K562 (cell line): ENCODE results near the gene HRAS. TPM values are rescaled to one million over a fixed set of nuclear protein-coding genes. Genes with fewer than 3 reads are reported as not detected.

Source experiments
- CXXC5 ChIP-seq: fragments of 250-450 bp; sonication (Bioruptor Pico); IDR thresholded peaks from 2 replicates; pipeline ENCODE4 v1.8.0; 2022; ENCODE audit warnings: inconsistent platforms, mild to moderate bottlenecking, moderate library complexity
- ELF1 ChIP-seq: fragments of 200-800 bp; sonication (Bioruptor generic); IDR thresholded peaks from 2 replicates; pipeline ENCODE4 v1.6.1; 2016; ENCODE audit warnings: missing genetic modification characterization, missing compliant biosample characterization
- EP400 ChIP-seq: fragments of 450-650 bp; IDR thresholded peaks from 2 replicates; pipeline ENCODE4 v1.6.1; 2017; ENCODE audit warnings: antibody characterized with exemption, mild to moderate bottlenecking, moderate library complexity
- KDM4B ChIP-seq, 2 experiments: fragments of 450-650 bp in 1 of 2; sonication (generic) in 1 of 2; IDR thresholded peaks; 2 replicates each; pipeline ENCODE4 v1.6.1; 2016 to 2017; ENCODE audit warnings: borderline replicate concordance in 2 of 2, antibody characterized with exemption in 1 of 2, low read depth in 1 of 2, mild to moderate bottlenecking in 1 of 2
- SMARCA5 ChIP-seq: fragments of 450-650 bp; IDR thresholded peaks from 2 replicates; pipeline ENCODE4 v1.6.1; 2016
- SRSF3 ChIP-seq: fragments of 200-400 bp; formaldehyde crosslinking; IDR thresholded peaks from 2 replicates; pipeline ENCODE4 v1.6.1; 2016; ENCODE audit warnings: mild to moderate bottlenecking, low read length, moderate library complexity; ENCODE audit not compliant: insufficient read depth
- TCF7L2 ChIP-seq: fragments of 150-350 bp; IDR thresholded peaks from 2 replicates; pipeline ENCODE4 v1.6.1; 2016; ENCODE audit warnings: low read depth, mild to moderate bottlenecking, low read length, moderate library complexity
- ZNF140 ChIP-seq: fragments of 250-450 bp; sonication (Bioruptor Pico); IDR thresholded peaks from 2 replicates; pipeline ENCODE4 v1.8.0; 2021; ENCODE audit warnings: moderate library complexity, mild to moderate bottlenecking, inconsistent platforms
- ZNF324 ChIP-seq: fragments of 250-450 bp; sonication (Bioruptor Pico); IDR thresholded peaks from 2 replicates; pipeline ENCODE4 v1.4.0; 2020; ENCODE audit warnings: mild to moderate bottlenecking
- polyA plus RNA-seq, 8 experiments: library from polyadenylated mRNA; depleted of rRNA in 4 of 8; stranded (reverse) in 5 of 8; unstranded in 3 of 8; fragments of >200 nt; fragmentation: Nextera tagmentation in 2 of 8; fragmentation: Illumina TruSeq in 1 of 8; extraction: Ambion mirVana in 2 of 8; extraction: Trizol in 1 of 8; gene quantifications; 2 replicates each; pipeline versions ENCODE4 v1.2.1 to v1.2.3, GENCODE V29; 2011 to 2014; ENCODE audit warnings: inconsistent platforms in 1 of 8, missing spikeins in 1 of 8
- total RNA-seq, 7 experiments: library from RNA; depleted of rRNA in 6 of 7; stranded (reverse); fragments of >200 nt in 6 of 7; fragmentation: Illumina TruSeq in 2 of 7; extraction: Trizol in 2 of 7; gene quantifications; 2 replicates each; pipeline versions ENCODE4 v1.2.1 to v1.2.3, GENCODE V29; 2011 to 2021; ENCODE audit warnings: low replicate concordance in 1 of 7
- TF ChIP-seq, protein P1 (sequence below), 2 experiments: fragments of 450-650 bp; formaldehyde crosslinking in 1 of 2; IDR thresholded peaks; 2 replicates each; pipeline versions ENCODE4 v1.4.0 to v1.6.1; 2014 to 2020; ENCODE audit warnings: mild to moderate bottlenecking in 2 of 2, borderline replicate concordance in 1 of 2, low read depth in 1 of 2
- TF ChIP-seq, protein P2 (sequence below): fragments of 450-650 bp; IDR thresholded peaks from 2 replicates; pipeline ENCODE4 v1.7.1; 2018; ENCODE audit warnings: mild to moderate bottlenecking, low read depth; ENCODE audit not compliant: partially characterized antibody
- TF ChIP-seq, protein P3 (sequence below): fragments of 250-450 bp; sonication (Bioruptor Pico); IDR thresholded peaks from 2 replicates; pipeline ENCODE4 v1.5.0; 2020; ENCODE audit warnings: mild to moderate bottlenecking
- TF ChIP-seq, protein P4 (sequence below): fragments of 450-650 bp; formaldehyde crosslinking; IDR thresholded peaks from 2 replicates; pipeline ENCODE4 v1.4.0; 2022; ENCODE audit warnings: missing genetic modification characterization

Gene HRAS
- total and polyA plus RNA-seq, 9 of the 15 experiments (the other 6 are each of a cell fraction or from before 2014, with no cell fraction given): 2.8 to 73.5 (median 29.6) TPM

DNA sequence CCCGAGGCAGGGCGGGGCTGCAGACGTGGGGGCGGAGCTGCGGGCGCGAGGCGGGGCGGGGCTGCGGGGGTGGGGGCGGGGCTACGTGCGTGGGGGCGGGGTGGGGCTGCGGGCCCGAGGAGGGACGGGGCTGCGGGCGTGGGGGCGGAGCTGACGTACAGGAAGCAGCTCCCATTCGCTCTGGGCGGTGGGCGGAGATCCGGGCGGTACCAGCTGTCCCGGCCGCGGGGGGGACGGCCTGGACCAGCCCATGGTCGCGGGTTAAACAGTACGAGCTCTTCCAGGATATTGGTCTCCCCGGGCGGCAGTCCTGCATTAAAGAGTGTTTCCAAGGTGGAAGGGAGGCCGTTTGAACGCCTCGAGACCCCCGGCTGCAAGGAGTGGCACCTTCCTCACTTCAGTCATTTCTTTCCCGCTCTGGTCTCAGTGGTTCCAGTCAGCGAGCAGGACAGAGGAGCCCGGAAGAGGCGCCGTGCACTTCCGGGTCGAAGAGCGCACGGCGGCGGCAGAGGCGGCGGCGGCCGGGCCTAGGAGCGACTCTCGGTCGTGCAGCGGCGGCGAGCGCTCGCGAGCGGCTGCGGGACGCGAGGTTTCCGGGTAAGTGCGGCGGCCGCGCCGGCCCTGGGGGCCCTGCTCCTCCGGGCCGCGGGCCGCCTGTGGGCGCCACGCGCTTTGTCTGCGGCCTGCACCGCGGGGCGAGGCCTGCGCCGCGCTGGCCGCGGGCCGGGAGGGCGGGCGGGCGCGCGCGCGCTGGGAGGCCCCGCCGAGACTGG, 40.8 kb upstream of the HRAS start, which contains the start of gene PHRF1 (continued):
- TF ChIP-seq, protein P1, sequence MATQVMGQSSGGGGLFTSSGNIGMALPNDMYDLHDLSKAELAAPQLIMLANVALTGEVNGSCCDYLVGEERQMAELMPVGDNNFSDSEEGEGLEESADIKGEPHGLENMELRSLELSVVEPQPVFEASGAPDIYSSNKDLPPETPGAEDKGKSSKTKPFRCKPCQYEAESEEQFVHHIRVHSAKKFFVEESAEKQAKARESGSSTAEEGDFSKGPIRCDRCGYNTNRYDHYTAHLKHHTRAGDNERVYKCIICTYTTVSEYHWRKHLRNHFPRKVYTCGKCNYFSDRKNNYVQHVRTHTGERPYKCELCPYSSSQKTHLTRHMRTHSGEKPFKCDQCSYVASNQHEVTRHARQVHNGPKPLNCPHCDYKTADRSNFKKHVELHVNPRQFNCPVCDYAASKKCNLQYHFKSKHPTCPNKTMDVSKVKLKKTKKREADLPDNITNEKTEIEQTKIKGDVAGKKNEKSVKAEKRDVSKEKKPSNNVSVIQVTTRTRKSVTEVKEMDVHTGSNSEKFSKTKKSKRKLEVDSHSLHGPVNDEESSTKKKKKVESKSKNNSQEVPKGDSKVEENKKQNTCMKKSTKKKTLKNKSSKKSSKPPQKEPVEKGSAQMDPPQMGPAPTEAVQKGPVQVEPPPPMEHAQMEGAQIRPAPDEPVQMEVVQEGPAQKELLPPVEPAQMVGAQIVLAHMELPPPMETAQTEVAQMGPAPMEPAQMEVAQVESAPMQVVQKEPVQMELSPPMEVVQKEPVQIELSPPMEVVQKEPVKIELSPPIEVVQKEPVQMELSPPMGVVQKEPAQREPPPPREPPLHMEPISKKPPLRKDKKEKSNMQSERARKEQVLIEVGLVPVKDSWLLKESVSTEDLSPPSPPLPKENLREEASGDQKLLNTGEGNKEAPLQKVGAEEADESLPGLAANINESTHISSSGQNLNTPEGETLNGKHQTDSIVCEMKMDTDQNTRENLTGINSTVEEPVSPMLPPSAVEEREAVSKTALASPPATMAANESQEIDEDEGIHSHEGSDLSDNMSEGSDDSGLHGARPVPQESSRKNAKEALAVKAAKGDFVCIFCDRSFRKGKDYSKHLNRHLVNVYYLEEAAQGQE (IDR thresholded peaks at IDR 0.05; ENCODE audit: borderline replicate concordance): no peak
- TF ChIP-seq, protein P1 (CRISPR knock-in tag; IDR thresholded peaks at IDR 0.05; ENCODE audit: low read depth): peak; percentile 73; the same call in 1 of the 2 replicates
- peak in 1 of 2 experiments; percentile 80; a peak in 1 of 4 replicates for TF ChIP-seq KDM4B (IDR thresholded peaks at IDR 0.05; ENCODE audit: borderline replicate concordance in 2 of 2, low read depth in 1 of 2)
- TF ChIP-seq EP400: peak; percentile 90
- peak; percentile 80 for TF ChIP-seq CXXC5
- peak; percentile 98 for TF ChIP-seq TCF7L2
- TF ChIP-seq, protein P2, sequence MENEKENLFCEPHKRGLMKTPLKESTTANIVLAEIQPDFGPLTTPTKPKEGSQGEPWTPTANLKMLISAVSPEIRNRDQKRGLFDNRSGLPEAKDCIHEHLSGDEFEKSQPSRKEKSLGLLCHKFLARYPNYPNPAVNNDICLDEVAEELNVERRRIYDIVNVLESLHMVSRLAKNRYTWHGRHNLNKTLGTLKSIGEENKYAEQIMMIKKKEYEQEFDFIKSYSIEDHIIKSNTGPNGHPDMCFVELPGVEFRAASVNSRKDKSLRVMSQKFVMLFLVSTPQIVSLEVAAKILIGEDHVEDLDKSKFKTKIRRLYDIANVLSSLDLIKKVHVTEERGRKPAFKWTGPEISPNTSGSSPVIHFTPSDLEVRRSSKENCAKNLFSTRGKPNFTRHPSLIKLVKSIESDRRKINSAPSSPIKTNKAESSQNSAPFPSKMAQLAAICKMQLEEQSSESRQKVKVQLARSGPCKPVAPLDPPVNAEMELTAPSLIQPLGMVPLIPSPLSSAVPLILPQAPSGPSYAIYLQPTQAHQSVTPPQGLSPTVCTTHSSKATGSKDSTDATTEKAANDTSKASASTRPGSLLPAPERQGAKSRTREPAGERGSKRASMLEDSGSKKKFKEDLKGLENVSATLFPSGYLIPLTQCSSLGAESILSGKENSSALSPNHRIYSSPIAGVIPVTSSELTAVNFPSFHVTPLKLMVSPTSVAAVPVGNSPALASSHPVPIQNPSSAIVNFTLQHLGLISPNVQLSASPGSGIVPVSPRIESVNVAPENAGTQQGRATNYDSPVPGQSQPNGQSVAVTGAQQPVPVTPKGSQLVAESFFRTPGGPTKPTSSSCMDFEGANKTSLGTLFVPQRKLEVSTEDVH: peak; percentile 94
- TF ChIP-seq SRSF3: no peak
- no peak for TF ChIP-seq SMARCA5
- TF ChIP-seq, protein P3, sequence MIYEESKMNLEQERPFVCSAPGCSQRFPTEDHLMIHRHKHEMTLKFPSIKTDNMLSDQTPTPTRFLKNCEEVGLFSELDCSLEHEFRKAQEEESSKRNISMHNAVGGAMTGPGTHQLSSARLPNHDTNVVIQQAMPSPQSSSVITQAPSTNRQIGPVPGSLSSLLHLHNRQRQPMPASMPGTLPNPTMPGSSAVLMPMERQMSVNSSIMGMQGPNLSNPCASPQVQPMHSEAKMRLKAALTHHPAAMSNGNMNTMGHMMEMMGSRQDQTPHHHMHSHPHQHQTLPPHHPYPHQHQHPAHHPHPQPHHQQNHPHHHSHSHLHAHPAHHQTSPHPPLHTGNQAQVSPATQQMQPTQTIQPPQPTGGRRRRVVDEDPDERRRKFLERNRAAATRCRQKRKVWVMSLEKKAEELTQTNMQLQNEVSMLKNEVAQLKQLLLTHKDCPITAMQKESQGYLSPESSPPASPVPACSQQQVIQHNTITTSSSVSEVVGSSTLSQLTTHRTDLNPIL (CRISPR knock-in tag): no peak
- TF ChIP-seq, protein P4, sequence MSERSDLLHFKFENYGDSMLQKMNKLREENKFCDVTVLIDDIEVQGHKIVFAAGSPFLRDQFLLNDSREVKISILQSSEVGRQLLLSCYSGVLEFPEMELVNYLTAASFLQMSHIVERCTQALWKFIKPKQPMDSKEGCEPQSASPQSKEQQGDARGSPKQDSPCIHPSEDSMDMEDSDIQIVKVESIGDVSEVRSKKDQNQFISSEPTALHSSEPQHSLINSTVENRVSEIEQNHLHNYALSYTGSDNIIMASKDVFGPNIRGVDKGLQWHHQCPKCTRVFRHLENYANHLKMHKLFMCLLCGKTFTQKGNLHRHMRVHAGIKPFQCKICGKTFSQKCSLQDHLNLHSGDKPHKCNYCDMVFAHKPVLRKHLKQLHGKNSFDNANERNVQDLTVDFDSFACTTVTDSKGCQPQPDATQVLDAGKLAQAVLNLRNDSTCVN: no peak
- no peak for TF ChIP-seq ZNF140
- TF ChIP-seq ELF1 (tag): peak; percentile 99
- TF ChIP-seq ZNF324 (CRISPR knock-in tag): no peak
